Stimulated activated CD8-positive, alpha-beta memory T cell treated with anti-CD3 and anti-CD28 coated beads, Interleukin-15, amount 100 ng/mL, for 24 hours (primary cell): Measurements from ENCODE around the gene STIM1.
"Not testable (repeated sequence)": the region's sequence is repeated elsewhere in the genome, so short reads cannot be mapped to it uniquely, and the experiment has no call there.

Source experiments
- DNase-seq: peaks from one replicate; pipeline ENCODE4 v3.0.0-alpha.2; 2020; ENCODE audit warnings: low read depth

Gene STIM1

DNA sequence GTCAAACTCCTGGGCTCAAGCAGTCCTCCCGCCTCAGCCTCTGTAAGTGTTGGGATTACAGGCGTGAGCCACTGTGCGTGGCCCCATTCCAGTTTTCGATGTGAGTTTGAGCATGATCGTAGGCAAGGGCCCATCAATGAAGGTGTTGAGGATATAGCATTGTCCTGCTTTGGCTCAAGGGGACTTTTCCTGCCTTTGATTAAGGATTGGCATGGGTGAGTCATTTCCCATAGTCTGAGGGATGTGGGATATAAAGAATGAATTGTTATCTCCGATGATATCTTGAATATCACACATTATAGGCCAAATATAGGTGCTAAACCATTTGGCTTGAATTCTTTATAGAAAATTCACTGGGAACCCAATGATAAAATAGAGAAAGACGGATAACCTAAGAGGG lies 30.4 kb downstream of the STIM1 start:
- no peak for DNase-seq

DNA sequence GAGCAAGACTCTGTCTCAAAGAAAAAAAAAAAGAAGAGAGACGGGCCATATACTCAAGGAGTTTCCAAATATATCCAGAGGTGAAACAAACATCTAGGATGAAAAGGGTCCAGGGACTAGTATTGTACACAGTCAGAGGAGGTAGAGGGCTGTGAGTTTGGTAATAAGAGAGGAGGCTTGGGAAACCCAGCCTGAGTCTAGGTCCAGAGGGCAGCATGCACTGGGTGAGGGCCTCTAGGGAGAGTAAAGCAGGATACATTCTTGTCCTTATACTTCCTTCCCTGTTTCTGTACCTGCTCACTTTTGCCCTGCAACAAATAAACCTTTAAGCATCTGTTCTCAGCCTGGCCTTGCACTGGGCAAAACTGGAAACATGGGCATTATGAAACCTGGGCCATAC lies 31.5 kb downstream of the STIM1 start:
- DNase-seq = no peak

DNA sequence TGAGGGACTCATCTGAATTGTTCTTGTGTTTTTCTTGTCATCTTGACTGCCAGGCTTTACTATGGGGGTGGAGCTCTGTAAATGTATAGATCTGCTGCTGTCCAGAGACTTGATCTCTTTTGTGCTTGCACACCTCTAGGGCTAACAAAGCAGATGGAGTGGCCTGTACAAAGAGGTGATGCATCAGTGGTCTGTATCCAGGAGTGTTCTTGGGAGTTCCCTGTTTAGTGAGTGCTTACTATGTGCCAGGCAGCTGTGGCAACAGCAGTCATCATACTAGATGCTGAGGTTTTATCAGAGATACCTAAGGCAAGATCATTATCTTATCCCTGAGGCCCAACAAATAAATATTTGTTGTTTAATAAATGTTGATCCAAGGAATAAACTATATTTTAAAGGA lies 33.4 kb downstream of the STIM1 start:
- DNase-seq = no peak

DNA sequence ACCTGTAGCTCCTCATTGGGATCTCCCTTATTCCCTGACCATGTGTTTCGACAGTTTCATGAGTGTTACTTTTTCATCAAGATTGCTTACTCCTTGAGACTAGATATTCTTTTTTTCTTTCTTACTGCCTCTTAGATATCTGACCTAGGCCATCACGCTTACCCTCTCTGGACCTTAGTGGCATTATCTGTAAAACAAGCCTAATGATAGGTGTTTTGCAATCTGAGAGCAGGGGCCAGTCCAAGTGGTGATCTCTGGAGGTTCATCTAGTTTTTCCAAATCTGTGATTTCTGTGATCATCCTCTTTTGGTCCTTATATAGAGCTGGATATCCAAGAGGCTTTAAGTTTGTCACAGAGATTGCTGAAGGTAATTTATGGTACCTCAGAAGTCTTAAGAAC lies 34.5 kb downstream of the STIM1 start:
- DNase-seq = no peak

DNA sequence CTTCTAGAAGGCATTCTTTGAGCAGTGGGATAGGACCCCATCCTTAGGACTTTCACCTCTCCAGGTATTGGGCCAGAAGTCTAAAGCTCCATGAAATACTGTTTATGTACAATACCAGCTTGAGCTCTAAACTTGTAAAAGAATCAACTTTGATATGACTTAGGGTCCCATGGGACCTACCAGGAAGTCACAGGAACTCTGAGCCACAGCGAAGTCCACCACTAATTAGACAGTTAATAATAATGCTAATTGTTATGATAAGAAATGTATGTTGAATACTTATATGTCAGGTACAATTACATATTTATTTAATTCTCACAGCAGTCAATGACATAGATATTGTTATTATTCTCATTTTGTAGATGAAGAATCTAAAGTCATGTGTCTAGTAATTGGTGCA lies 35.3 kb downstream of the STIM1 start:
- no peak for DNase-seq

DNA sequence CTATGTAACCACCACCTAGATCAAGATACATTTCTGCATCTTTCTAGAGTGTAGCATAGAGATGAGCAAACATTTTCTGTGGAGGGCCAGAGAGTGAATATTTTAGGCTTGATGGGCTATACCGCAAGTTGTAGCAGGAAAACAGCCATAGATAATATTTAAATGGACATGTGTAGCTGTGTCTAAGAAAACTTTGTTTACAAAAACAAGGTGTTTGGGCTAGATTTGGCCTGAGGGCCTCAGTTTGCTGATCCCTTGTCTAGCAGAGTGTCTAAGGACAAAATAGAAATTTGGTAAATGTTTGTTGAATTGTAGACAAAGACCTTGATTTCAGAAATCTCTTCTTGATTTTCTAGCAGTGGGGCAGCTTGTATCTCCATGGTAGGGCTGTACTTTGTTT lies 36.3 kb downstream of the STIM1 start:
- no peak for DNase-seq

DNA sequence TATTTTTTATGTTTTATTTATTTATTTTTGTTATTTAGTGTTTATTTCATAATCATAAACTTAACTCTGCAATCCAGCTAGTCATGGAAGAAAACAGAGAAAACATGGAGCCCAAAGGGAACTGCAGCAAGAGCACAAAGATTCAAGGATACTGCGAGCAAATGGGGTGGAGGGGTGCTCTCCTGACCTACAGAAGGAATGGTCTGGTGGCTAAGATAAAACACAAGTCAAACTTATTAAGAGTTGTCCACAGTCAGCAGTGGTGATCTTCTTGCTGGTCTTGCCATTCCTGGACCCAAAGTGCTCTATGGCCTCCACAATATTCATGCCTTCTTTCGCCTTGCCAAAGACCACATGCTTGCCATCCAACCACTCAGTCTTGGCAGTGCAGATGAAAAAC lies 36.7 kb downstream of the STIM1 start:
- DNase-seq = no peak

DNA sequence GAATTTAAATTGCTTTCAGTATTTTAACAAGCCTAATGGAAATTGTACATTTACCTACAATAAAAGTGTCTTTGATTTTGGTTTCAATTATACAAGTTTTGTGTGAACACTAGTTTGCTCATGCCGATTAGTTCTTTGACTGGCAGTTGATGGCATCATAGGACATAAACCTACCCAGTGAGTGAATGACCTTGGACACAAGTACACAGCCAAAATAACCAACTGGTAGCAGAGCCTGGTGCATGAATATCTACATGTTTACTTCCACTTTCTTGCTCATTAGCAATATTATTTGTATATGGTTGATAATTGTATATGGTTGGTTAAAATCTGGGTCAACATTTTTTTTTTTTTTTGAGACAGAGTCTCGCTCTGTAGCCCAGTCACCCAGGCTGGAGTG lies 37.8 kb downstream of the STIM1 start:
- no peak for DNase-seq

DNA sequence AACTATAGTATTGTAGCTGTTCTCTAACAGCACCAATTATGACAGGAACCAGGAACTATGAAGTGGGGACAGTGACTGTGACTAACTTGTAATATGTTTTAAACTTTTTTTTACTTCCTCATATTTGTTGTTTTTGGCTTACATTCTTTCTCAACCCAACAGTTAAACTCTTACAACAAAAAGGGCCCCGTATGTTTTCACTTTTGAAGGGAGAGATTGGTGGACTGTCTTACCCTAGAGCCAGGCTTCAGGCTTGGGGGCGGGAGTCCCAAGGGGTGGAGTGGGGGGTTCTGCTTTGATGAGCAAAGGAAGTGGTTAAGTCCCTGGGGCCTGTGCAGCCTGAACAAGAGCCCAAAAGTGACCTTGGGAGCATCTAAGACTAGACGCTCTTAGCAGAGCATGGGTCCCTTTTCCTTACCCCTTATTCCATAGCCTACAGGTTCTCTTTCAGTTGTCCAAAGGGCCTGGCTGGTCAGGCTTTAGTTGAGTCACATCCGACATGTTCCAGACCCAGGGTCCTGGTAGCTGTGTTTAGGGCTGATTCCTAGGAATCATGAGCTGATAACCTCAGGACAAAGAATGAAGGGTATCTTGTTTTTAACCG lies 38.8 kb downstream of the STIM1 start:
- no peak for DNase-seq

DNA sequence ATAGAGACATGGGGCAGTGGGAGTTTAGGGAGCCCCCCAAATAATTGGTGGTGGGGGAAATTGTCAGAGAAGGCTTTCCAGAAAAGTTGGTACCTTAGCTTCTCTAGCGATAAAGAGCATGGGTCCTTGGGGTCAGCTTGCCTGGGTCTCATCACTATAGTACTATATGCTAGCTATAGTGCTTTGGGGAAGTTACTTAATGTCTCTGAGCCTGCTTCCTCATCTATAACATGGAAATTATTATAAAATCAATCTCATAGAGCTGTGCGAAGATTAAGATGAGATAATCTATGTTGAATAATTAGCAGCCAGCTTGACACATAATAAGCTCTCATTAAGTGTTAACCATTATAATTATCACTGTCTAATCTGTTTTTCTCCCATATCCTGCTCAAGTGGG lies 41.2 kb downstream of the STIM1 start:
- DNase-seq = no peak

DNA sequence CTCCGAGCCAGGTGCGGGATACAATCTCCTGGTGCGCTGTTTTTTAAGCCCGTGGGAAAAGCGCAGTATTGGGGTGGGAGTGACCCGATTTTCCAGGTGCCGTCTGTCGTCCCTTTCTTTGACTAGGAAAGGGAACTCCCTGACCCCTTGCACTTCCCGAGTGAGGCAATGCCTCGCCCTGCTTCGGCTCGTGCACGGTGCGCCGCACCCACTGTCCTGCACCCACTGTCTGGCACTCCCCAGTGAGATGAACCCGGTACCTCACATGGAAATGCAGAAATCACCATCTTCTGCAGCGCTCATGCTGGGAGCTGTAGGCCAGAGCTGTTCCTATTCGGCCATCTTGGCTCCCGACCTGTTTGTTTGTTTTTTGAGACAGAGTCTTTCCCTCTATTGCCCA lies 44.8 kb downstream of the STIM1 start:
- not testable (repeated sequence) for DNase-seq

DNA sequence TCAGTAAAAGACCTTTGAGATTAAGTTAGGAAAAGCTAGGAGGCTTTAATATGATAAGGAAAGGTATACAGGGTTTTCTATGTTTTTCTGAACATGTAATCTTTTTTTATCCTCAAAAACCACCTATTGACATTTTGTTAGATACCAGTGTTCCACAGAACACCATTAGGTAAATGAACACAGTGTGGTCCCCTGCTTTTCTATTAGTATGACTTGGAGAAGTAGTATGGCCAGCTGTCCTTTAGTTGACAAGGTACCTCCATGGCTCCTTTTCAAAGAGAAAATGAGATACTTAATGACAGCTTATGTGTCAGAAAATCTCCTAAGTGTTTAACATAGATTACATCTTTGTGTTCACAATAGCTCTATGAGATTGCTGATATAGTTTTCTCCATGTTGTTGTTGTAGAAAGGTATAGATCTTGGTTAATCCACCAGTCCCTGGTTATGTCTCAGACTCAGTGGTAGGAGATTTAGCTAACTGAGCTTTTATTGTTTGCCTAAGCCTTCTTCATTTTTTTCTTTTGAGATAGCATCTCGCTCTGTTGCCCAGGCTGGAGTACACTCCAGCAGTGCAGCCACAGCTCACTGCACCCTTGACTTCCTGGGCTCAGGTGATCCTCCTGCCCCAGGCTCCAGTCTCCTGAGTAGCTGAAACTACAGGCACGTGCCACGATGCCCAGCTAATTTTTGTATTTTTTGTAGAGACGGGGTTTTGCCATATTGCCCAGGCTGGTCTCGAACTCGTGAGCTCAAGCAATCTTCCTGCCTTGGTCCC lies 46.0 kb downstream of the STIM1 start:
- DNase-seq = no peak

DNA sequence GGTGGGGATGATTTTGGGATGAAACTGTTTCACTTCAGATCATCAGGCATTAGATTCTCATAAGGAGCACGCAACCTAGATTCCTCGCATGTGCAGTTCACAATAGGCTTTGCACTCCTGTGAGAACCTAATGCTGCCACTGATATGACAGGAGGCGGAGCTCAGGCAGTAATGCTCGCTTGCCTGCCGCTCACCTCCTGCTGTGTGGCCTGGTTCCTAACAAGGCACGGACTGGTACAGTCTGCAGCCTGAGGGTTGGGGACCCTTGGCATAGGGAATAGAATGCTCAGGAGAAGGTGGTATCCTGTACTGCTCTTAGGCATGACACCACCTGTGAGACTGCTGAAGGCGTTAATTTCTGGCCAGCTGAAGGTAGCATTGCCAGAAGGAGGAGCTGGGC lies 47.0 kb downstream of the STIM1 start:
- no peak for DNase-seq

DNA sequence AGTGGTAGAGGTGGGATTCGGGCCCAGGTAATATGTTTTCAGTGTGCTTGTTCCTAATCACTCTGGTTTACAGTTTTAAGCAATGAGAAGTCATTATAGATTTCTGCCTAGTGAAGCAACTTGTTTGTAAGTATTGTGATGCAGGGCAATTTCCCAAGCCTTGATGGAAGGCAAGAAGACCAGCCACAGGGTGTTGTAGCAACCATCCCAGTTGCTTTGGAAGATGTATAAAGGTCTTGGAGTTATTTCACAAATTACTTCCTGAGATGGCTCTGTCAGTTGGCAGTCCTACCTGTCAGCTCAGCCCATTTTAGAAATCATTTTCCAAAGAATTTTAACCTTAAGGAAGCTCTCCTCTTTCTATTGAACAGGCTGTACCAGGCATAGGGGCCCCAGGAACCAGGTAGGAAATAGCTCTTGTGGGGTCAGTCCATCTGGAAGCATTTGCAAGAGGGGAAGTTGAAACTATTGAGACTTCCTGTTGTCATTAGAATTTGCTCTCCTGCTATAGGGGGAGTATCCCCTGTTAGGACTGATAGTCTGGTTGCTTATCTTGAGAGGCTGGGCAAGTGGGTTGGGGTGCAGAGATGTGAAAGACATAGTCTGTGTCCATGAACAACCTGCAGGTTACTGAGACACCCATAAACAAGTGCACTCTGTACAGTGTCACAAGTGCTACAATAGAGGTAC lies 47.9 kb downstream of the STIM1 start:
- no peak for DNase-seq

DNA sequence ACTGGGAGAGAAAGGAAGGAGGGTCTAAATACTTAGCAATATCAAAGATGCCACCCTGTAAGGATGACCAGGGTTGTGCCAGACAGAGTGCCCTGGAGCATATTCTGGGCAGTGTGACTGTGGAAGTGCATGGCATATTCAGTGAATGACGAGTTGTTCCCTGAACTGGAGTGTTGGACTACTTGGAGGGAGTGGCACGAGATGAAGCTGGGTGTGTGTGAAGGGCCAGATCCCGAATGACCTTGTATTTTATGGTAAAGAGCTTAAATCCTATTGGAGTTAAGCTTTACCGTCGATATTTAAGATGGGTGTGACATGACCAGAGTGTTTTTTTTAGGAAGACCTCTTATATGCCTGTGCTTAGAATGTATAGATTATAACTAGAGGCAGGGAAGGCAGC lies 48.8 kb downstream of the STIM1 start:
- no peak for DNase-seq

DNA sequence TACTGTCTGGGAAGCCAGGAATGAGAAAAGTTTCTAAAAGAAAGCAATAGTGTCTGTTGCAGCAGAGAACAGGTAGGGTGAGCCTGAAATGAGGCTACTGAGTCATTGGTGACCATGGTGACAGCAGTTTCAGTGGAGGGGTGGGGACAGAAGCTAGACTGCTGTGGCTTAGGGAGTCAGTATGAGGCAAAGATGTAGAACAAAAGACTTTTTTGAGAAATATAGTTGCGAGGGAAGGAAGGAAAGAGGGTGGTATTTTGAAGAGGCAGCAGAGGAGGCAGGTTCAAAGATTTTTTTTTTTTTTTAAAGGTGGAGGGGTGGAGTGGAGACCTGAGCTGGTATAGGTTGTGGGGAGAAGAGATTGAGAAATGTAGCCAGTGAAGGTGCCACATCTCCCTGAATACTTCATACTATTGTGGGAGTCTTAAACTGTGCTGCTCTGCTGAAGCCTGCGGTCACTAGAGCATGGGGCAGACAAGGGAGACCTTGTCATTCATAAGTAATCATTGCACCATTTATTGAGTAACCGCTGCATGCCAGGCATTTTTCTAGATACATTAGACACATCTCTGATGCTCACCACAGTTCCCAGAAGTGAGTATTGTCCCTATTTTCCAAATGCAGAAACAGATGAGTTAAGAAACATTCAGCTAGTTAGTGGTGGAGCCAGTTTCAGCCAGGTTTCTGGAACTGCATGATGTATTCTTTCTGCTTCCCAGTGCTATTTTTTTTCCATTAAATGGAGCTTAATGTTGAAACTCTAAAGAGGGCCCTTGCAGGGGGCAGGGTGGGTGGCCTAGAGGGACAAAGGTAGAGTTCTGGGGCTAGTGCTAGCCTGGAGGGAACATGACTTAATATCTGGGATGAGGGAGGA lies 49.9 kb downstream of the STIM1 start:
- no peak for DNase-seq

DNA sequence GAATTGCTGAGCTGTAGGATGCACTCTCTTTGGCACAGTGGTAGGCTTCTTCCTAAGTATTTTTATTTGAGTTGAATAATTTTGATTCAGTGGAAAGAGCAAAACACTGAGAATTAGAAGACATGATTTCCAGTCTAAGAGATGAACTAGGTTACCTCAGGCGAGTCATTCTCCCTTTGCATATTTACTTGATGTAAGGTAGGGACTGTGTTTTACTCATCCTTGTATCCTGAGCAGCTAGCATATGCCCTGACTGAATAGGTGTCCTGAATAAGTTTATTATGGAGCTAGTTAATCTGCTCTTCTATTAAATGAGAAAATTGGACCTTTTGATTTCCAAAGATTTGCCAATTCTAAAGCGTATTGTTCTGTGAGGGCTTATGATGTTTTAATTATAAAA lies 50.7 kb downstream of the STIM1 start:
- no peak for DNase-seq

DNA sequence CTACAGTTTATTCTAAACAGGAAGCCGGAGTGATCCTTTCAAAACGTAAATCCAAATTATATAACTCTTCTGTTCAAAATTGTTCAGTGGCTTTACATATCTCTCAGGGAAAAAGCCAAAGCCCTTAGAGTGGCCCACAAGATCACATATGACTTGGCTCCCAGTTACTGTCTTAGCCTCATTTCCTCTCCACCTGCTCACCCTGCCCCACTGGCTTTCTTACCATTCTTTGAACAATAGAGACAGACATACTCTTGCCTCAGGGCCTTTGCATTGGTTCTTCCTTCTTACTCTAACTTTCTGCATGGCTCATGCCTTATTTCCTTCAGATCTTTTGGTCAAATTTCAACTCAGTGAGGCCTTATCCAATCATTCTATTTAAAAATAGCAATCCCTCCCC lies 52.1 kb downstream of the STIM1 start:
- DNase-seq = no peak

DNA sequence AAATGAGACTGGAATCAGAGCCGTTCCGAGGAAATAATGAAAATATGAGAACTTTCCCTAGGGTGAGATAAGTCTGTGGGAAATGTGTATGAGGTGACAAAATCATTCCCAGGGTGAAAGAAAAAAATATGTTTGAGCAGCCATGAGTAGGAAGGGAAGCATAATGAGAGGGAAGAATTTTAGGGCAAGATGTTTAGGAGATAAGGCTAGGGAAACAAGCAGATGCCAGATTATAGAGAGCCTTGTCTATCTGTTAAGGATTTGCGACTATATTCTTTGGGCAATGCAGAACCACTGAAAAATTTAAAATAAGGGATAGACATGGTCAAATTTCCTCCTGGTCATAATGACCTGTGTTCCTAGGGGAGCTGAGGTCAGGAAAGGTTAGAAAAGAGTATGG lies 54.4 kb downstream of the STIM1 start:
- DNase-seq = no peak

DNA sequence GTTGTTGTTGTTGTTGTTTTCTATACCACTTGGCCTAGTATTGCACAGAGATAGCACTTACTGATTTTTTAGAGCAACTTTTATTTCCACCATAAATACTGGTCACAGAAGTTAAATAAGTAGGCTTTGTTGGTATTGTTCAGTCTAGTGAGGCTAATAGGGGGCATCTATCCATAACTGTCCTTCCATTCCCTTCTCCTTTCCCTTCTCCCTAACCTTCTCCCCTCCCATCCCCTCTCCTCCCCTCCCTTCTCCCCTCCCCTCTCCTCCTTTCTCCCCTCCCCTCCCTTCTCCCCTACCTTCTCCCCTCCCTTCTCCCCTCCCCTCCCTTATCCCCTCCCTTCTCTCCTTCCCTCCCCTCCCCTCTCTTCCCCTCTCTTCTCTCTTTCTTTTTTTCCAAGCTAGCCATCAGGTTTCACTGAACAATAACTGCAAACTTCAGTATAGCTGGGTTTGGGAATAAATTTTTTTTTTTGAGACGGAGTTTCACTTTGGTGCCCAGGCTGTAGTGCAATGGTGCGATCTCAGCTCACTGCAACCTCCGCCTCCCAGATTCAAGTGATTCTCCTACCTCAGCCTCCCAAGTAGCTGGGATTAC lies 56.5 kb downstream of the STIM1 start:
- no peak for DNase-seq

DNA sequence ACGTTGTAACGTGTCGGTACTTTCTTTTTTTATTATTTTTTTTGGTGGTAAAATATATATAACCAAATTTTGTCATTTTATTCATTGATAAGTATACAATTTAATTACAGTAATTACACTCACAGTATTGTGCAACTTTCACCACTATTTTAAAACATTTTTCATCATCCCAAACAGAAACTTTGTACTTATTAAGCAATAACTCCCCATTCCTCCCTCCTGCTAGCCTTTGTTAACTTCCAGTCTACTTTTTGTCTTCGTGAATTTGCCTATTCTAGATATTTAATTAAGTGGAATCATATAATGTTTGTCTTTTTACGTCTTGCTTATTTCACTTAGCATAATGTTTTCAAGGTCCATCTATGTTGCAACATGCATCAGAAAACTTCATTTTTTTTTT lies 58.5 kb downstream of the STIM1 start:
- no peak for DNase-seq

DNA sequence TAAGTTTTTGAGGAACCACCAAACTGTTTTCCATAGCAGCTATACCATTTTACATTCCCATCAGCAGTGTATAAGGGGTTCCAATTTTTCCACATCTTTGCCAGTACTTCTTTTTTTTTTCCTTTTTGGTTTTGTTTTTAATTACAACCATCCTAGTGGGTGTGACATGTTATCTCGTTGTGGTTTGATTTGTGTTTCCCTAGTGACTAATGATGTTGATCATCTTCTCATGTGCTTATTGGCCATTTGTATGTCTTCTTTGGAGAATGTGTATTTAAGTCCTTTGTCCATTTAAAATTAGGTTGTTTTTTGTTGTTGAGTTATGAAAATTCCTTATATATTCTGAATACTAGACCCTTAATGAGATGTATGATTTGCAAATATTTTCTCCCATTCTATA lies 59.3 kb downstream of the STIM1 start:
- no peak for DNase-seq
